Progenitor cell of endocrine pancreas (in vitro differentiated cells): Measurements from ENCODE around the gene PRDM16. TPM values are rescaled to one million over a fixed set of nuclear protein-coding genes. Genes with fewer than 3 reads are reported as not detected.

Experiments used
- DNase-seq: peaks from one replicate; pipeline ENCODE4 v3.0.0; 2021; ENCODE audit warnings: low spot score; ENCODE audit not compliant: unreplicated experiment
- H3K27ac Mint-ChIP-seq: 2 replicates; pipeline ENCODE4 v1.8.0; 2021; ENCODE audit warnings: mild to moderate bottlenecking, moderate library complexity, mixed read lengths
- H3K27me3 Mint-ChIP-seq: 2 replicates; pipeline ENCODE4 v1.8.0; 2021; ENCODE audit warnings: mixed read lengths
- H3K36me3 Mint-ChIP-seq: 2 replicates; pipeline ENCODE4 v1.8.0; 2022; ENCODE audit warnings: mixed read lengths; ENCODE audit not compliant: insufficient read depth
- H3K4me1 Mint-ChIP-seq: 2 replicates; pipeline ENCODE4 v1.8.0; 2021; ENCODE audit warnings: low read depth, mixed read lengths
- H3K4me3 Mint-ChIP-seq: 2 replicates; pipeline ENCODE4 v1.8.0; 2021; ENCODE audit warnings: low read depth, mild to moderate bottlenecking, moderate library complexity, mixed read lengths
- H3K9me3 Mint-ChIP-seq: 2 replicates; pipeline ENCODE4 v1.8.0; 2021; ENCODE audit warnings: low read depth, mixed read lengths
- CTCF ChIP-seq: fragments of 200-600 bp; sonication (generic); IDR thresholded peaks from one replicate; pipeline ENCODE4 v1.5.0; 2021; ENCODE audit warnings: antibody characterized with exemption, mild to moderate bottlenecking; ENCODE audit not compliant: unreplicated experiment
- total RNA-seq: library from RNA; stranded (reverse); gene quantifications from 2 replicates; pipeline ENCODE4 v1.2.1, GENCODE V29; 2021

PRDM16 gene
- total RNA-seq, 1 donor from 2014 or later, result 69.1 TPM

GRCh38 chr1:3403011-3403345 lies 334.0 kb downstream of the PRDM16 start:
- H3K4me3 Mint-ChIP-seq, result no peak overlapping the region
- peaks cover 21% of the 10 kb centered on the region for H3K36me3 Mint-ChIP-seq
- H3K4me1 Mint-ChIP-seq, result peaks cover 8% of the 10 kb centered on the region
- DNase-seq, result no peak
- H3K27me3 Mint-ChIP-seq, result no peaks in the 10 kb centered on the region
- H3K9me3 Mint-ChIP-seq, result no peaks in the 10 kb centered on the region
- TF ChIP-seq CTCF, result no peak
- H3K27ac Mint-ChIP-seq, result no peak overlapping the region

- peaks cover 3% of the 10 kb centered on the region for H3K4me1 Mint-ChIP-seq
Measured at GRCh38 chr1:3403388-3404231, 334.6 kb downstream of the PRDM16 start.

GRCh38 chr1:3404301-3404700 lies 335.3 kb downstream of the PRDM16 start:
- Mint-ChIP-seq H3K4me3 (no peak overlapping the region), H3K4me1 (peaks cover 1% of the 10 kb centered on the region), H3K27me3 (no peaks in the 10 kb centered on the region), H3K36me3 (peaks cover 11% of the 10 kb centered on the region), H3K27ac (no peak overlapping the region), H3K9me3 (no peaks in the 10 kb centered on the region)
- TF ChIP-seq CTCF, result no peak
- DNase-seq, result no peak

More at GRCh38 chr1:3403388-3404231, 334.6 kb downstream of the PRDM16 start:
- DNase-seq, result no peak
- no peak overlapping the region for H3K27ac Mint-ChIP-seq
- H3K27me3 Mint-ChIP-seq, result no peaks in the 10 kb centered on the region
- TF ChIP-seq CTCF, result peak; percentile 57
- H3K9me3 Mint-ChIP-seq, result no peaks in the 10 kb centered on the region
- peaks cover 16% of the 10 kb centered on the region for H3K36me3 Mint-ChIP-seq
- no peak overlapping the region for H3K4me3 Mint-ChIP-seq

DNA sequence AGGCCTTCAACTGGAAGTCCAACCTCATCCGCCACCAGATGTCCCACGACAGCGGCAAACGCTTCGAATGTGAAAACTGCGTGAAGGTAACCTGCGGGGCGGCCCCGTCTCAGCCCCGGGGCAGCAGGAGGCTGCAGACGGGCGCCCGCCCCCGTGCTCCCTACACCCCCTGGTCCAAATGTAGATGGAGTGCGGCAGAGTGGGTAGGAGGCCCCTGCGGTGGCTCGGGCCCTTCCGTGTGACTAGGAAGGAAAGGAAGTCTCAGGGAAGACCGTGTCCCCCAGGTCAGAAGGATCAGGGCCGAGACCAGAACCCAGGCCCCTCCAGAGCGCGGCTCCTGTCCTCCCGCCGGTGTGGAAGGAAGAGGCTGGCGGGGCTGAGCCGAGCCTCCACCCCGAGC lies 335.8 kb downstream of the PRDM16 start:
- Mint-ChIP-seq H3K27ac (no peak overlapping the region), H3K27me3 (no peaks in the 10 kb centered on the region), H3K4me1 (peaks cover 1% of the 10 kb centered on the region), H3K36me3 (peaks cover 11% of the 10 kb centered on the region), H3K9me3 (no peaks in the 10 kb centered on the region), H3K4me3 (no peak overlapping the region)
- no peak for DNase-seq
- no peak for TF ChIP-seq CTCF

DNA sequence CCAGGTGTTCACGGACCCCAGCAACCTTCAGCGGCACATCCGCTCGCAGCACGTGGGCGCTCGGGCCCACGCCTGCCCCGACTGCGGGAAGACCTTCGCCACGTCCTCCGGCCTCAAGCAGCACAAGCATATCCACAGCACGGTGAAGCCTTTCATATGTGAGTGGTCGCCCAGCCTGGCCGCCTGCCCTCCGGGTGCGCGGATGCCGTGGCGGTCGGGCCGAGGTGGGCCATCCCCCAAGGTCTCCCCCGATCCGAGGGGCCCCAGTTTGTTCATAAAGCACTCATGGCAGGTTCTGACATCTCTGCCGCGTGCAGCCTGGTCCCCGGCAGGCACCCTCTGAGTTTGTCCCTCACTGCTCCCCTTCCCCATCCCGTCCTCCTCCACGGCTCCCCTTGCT lies 336.5 kb downstream of the PRDM16 start:
- Mint-ChIP-seq H3K27me3 (no peaks in the 10 kb centered on the region), H3K27ac (no peak overlapping the region), H3K9me3 (no peaks in the 10 kb centered on the region), H3K36me3 (peaks cover 11% of the 10 kb centered on the region), H3K4me1 (peaks cover 1% of the 10 kb centered on the region), H3K4me3 (no peak overlapping the region)
- DNase-seq, result no peak
- TF ChIP-seq CTCF, result no peak
